Hepatocyte (in vitro differentiated cells): ENCODE results near the gene ROR1.

Source experiments
- EZH2 ChIP-seq: fragments of 200-600 bp; sonication (generic); IDR thresholded peaks from 2 replicates; pipeline ENCODE4 v1.6.1; 2016; ENCODE audit warnings: antibody characterized with exemption, mild to moderate bottlenecking, borderline replicate concordance
- EZH2phosphoT487 ChIP-seq: fragments of 200-600 bp; sonication (generic); IDR thresholded peaks from one replicate; pipeline ENCODE4 v1.6.1; 2018; ENCODE audit warnings: antibody characterized with exemption, mild to moderate bottlenecking, low read depth, moderate library complexity; ENCODE audit not compliant: unreplicated experiment, severe bottlenecking
- TF ChIP-seq, protein P1 (sequence below): fragments of 200-600 bp; sonication (generic); IDR thresholded peaks from 2 replicates; pipeline ENCODE4 v1.5.1; 2016; ENCODE audit warnings: antibody characterized with exemption, mild to moderate bottlenecking; ENCODE audit not compliant: poor library complexity

- TF ChIP-seq, protein P1, sequence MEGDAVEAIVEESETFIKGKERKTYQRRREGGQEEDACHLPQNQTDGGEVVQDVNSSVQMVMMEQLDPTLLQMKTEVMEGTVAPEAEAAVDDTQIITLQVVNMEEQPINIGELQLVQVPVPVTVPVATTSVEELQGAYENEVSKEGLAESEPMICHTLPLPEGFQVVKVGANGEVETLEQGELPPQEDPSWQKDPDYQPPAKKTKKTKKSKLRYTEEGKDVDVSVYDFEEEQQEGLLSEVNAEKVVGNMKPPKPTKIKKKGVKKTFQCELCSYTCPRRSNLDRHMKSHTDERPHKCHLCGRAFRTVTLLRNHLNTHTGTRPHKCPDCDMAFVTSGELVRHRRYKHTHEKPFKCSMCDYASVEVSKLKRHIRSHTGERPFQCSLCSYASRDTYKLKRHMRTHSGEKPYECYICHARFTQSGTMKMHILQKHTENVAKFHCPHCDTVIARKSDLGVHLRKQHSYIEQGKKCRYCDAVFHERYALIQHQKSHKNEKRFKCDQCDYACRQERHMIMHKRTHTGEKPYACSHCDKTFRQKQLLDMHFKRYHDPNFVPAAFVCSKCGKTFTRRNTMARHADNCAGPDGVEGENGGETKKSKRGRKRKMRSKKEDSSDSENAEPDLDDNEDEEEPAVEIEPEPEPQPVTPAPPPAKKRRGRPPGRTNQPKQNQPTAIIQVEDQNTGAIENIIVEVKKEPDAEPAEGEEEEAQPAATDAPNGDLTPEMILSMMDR, result no peak
- TF ChIP-seq EZH2 (no peak), EZH2phosphoT487 (no peak)
These were observed 307.2 kb downstream of the ROR1 start for GRCh38 chr1:64080941-64081562.
